ENCODE results near the gene PPFIA4. TPM values are rescaled to one million over a fixed set of nuclear protein-coding genes. Genes with fewer than 3 reads are reported as not detected.
A peak's percentile ranks its signal among the peaks of the same experiment; 100 is the strongest.

Gene PPFIA4
- total and polyA plus RNA-seq, 12 donors, result 8.1 to 60.6 (median 29.9) TPM

DNA sequence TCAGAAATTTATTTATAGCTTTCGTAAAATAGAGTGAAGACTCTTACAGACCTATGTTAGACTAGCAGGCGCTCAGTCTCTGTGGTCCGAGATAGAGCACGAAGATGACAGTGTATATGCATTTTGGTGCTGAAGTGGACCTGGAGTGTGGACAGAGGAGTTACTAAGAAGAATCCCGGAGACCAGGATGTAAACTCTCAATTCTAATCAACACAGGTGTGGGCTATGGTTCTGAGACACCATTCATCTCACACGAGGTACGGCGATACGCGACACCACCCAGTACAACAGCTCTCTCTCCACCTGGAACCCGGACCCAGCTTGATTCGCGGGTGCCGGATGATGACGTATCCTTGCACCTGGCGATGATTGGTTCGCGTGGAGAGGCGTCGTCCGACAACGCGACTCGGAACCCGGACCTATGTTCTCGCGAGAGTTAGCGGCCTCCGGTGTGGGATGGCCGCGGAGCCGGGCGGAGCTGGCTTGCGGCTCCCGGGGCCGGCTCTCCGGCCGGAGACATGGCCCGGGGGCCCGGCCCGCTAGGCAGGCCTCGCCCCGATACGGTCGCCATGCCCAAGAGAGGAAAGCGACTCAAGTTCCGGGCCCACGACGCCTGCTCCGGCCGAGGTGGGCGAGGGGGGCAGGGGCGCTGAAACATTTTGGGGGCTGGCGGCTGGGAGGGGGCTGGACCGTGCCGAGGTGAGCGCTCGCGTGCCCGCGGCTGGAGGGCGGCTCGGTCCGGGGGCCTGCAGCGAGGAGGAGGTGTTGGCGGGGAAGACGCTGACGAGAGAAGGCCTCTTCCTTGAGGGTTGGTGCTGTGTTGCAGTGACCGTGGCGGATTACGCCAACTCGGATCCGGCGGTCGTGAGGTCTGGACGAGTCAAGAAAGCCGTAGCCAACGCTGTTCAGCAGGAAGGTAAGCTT is 19.1 kb upstream of the PPFIA4 start, which contains the start of gene TMEM183A:
Gene TMEM183A, plus strand, starts transcription at position 427 of the 924 bp plus-strand sequence. Its CDS starts 92 bp downstream, at position 519.
- intact Hi-C loops (cut with DNase I), result loop anchor here in 1 of 10 donors (10.0 kb wide), 1 partner anchor 52 kb away; the partner anchor contains the start of gene ADIPOR1
- DNase-seq, result peak; percentile 94 to 97

DNA sequence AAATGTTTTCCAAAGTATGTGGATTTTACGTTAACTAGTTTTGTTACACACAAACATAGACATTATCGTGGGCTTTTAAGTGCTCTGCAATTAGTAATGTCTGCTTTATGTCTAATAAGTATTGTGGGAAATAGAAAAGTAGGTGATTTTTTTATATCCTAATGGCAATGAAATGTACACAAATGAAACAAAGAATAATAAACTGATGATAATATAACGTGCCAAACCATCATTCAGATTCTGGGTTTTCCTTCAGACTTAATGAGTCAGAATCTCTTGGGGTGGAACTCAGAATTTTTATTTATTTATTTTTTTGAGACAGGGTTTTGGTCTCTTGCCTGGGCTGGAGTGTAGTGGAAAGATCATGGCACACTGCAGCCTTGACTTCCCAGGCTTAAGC is 17.1 kb upstream of the PPFIA4 start:
- ATAC-seq, result no peak
- Histone ChIP-seq H3K4me3 (no peak overlapping the region), H3K27me3 (no peaks in the 10 kb centered on the region), H3K9me3 (peaks cover 0 to 5% (median 0%) of the 10 kb centered on the region in 11 donors), H3K36me3 (peaks cover 0 to 56% (median 26%) of the 10 kb centered on the region in 9 donors), H3K4me1 (peaks cover 0 to 41% (median 24%) of the 10 kb centered on the region in 9 donors), H3K27ac (no peak overlapping the region)
- 88 to 92% methylated on average over 3 of the region's 3 CpGs for WGBS, 2 donors
- no peak for DNase-seq
- intact Hi-C loops (cut with DNase I), result loop anchor here in 1 of 10 donors (10.0 kb wide), 1 partner anchor 54 kb away; the partner anchor contains the start of gene ADIPOR1
- TF ChIP-seq, protein P1, sequence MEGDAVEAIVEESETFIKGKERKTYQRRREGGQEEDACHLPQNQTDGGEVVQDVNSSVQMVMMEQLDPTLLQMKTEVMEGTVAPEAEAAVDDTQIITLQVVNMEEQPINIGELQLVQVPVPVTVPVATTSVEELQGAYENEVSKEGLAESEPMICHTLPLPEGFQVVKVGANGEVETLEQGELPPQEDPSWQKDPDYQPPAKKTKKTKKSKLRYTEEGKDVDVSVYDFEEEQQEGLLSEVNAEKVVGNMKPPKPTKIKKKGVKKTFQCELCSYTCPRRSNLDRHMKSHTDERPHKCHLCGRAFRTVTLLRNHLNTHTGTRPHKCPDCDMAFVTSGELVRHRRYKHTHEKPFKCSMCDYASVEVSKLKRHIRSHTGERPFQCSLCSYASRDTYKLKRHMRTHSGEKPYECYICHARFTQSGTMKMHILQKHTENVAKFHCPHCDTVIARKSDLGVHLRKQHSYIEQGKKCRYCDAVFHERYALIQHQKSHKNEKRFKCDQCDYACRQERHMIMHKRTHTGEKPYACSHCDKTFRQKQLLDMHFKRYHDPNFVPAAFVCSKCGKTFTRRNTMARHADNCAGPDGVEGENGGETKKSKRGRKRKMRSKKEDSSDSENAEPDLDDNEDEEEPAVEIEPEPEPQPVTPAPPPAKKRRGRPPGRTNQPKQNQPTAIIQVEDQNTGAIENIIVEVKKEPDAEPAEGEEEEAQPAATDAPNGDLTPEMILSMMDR (IDR thresholded peaks at IDR 0.05), result no peak

More for the DNA sequence above, 19.1 kb upstream of the PPFIA4 start, which contains the start of gene TMEM183A:
- Histone ChIP-seq H3K27ac (peak within 1 kb of the TSS; percentile 82 to 96 (median 91)), H3K27me3 (no peaks in the 10 kb centered on the region), H3K9me3 (peaks cover 0 to 5% (median 0%) of the 10 kb centered on the region in 11 donors), H3K36me3 (peaks cover 0 to 36% (median 26%) of the 10 kb centered on the region in 9 donors), H3K4me3 (peak within 1 kb of the TSS; percentile 67 to 95 (median 88)), H3K4me1 (peaks cover 0 to 41% (median 24%) of the 10 kb centered on the region in 9 donors)
- 0% methylated on average over 76 to 78 of the region's 78 CpGs for WGBS, 2 donors
- ATAC-seq, result peak; percentile 98 to 99 (median 99)
- TF ChIP-seq, protein P1 (IDR thresholded peaks at IDR 0.05), result no peak

- Histone ChIP-seq H3K36me3 (peaks cover 0 to 80% (median 44%) of the 10 kb centered on the region in 9 donors), H3K27ac (no peak overlapping the region), H3K4me1 (peaks cover 0 to 32% (median 17%) of the 10 kb centered on the region in 9 donors), H3K27me3 (no peaks in the 10 kb centered on the region), H3K9me3 (peaks cover 0 to 5% (median 0%) of the 10 kb centered on the region in 11 donors), H3K4me3 (no peak overlapping the region)
- ATAC-seq, result no peak
- 96 to 98% methylated on average over 5 of the region's 5 CpGs for WGBS, 2 donors
- no peak for DNase-seq
- TF ChIP-seq, protein P1 (IDR thresholded peaks at IDR 0.05), result no peak
- intact Hi-C loops (cut with DNase I), result no loop called here
Observed at GRCh38 chr1:203011582-203011981, 14.7 kb upstream of the PPFIA4 start.

GRCh38 chr1:203017061-203017460 is 9.2 kb upstream of the PPFIA4 start:
- DNase-seq (no peak), ATAC-seq (no peak)
- TF ChIP-seq, protein P1 (IDR thresholded peaks at IDR 0.05), result no peak
- no peaks in the 10 kb centered on the region for H3K9me3 ChIP-seq
- intact Hi-C loops (cut with DNase I), result no loop called here
- WGBS, 2 donors, result 96 to 99% methylated on average over 4 of the region's 4 CpGs
- H3K4me1 ChIP-seq, result no peaks in the 10 kb centered on the region
- no peaks in the 10 kb centered on the region for H3K27me3 ChIP-seq
- H3K27ac ChIP-seq, result no peak overlapping the region
- no peak overlapping the region for H3K4me3 ChIP-seq
- H3K36me3 ChIP-seq, result peaks cover 7 to 99% (median 75%) of the 10 kb centered on the region in 9 donors
